C4-2B (cell line): Measurements from ENCODE around the gene PTCHD4.

ENCODE experiments used
- ZFX ChIP-seq: fragments of 450-650 bp; IDR thresholded peaks from 2 replicates; pipeline ENCODE4 v1.6.1; 2017
- TF ChIP-seq, protein P1 (sequence below): fragments of 450-650 bp; conservative IDR thresholded peaks from 2 replicates; pipeline ENCODE4 v1.5.1; 2017; ENCODE audit warnings: mild to moderate bottlenecking

DNA sequence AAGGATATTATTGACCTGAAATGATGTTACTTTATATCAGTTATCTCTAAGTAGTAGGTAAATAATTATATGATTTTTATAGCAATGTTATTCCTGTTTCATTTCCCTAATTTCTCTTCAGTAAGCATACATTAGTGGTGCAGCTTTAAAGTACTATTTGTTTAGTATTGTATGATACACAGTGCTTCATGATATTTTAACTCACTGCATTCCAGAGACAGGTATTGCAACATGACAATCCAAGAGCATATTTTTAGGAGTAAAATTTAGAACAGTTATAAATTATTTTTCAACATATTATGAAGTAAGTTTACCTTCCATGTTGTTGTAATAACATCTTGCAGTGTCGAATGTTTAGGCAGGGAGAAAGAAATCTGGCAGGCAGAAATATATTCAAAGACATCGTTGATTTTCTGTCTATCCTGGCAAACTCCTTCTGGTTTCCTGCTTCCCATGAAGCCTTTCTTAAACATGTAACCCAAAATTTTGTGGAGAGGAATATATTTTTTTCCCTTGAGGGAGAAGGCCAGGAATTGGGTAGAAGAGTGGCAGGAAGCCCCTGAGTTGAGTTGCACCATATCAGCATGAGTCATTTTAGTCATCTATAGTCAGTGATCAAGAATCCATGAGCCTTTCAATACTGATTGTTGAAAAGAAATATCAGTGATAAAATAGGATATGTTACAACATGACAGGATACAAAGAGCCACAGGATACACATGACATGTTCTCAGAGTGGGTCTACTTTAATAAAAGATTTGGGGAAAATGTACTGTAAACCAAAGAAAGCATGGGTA is 29.0 kb upstream of the PTCHD4 start:
- TF ChIP-seq, protein P1, sequence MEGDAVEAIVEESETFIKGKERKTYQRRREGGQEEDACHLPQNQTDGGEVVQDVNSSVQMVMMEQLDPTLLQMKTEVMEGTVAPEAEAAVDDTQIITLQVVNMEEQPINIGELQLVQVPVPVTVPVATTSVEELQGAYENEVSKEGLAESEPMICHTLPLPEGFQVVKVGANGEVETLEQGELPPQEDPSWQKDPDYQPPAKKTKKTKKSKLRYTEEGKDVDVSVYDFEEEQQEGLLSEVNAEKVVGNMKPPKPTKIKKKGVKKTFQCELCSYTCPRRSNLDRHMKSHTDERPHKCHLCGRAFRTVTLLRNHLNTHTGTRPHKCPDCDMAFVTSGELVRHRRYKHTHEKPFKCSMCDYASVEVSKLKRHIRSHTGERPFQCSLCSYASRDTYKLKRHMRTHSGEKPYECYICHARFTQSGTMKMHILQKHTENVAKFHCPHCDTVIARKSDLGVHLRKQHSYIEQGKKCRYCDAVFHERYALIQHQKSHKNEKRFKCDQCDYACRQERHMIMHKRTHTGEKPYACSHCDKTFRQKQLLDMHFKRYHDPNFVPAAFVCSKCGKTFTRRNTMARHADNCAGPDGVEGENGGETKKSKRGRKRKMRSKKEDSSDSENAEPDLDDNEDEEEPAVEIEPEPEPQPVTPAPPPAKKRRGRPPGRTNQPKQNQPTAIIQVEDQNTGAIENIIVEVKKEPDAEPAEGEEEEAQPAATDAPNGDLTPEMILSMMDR, result no peak
- TF ChIP-seq ZFX, result no peak
